HS-5 (cell line): Measurements from ENCODE around the gene RIPK4.
"Not testable (repeated sequence)": the region's sequence is repeated elsewhere in the genome, so short reads cannot be mapped to it uniquely, and the experiment has no call there.

ENCODE experiments used
- DNase-seq: peaks from one replicate; pipeline ENCODE4 v3.0.0-alpha.2; 2012; ENCODE audit warnings: low read depth

RIPK4 gene

GRCh38 chr21:41795726-41796125, 28.9 kb upstream of the RIPK4 start:
- no peak for DNase-seq

GRCh38 chr21:41794600-41794999, 27.7 kb upstream of the RIPK4 start:
- no peak for DNase-seq

DNA sequence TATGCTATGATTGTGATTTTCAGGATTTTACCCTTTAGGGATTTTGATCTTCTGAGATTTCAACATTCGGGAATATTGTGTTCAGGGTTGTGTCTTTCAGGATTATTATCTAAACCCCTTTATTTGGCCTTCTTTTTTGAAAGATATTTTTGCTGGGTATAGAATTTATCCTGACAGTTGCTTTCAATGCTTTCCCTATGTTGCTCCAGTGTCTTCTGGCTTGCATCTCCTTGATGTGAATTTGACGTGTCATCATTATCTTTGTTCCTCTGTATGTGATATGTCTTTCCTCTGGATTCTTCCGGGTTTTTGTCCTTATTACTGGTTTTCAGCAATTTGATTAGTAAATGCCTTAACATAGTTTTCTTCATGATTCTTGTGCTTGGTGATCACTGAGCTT, 25.9 kb upstream of the RIPK4 start:
- no peak for DNase-seq

DNA sequence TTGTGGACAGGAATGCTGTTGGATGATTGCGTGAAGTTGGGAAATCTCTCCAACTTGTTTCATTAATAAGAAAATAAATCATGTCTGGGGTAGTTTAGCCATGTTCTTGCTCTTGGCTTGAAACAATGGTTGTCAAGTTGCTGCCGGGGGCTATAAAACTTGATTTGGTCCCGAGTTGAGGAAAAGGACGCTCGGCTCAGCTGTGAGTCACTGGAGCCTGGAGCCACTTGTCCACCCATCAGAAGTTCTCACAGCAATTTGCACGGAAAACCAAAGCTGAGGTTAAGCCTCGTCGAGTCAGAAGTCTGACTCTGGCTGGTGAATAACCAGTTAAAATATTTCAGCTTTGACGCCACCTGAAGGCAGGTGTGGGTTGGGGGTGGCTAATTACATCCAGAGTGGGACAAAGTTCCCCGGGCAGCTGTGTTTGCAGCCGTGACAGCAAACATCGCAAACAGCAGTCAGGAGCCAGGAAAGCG, 19.7 kb upstream of the RIPK4 start:
- DNase-seq: no peak

GRCh38 chr21:41785262-41785661, 18.4 kb upstream of the RIPK4 start:
- not testable (repeated sequence) for DNase-seq

GRCh38 chr21:41784456-41785102, 17.7 kb upstream of the RIPK4 start:
- DNase-seq: no peak

GRCh38 chr21:41783476-41784180, 16.8 kb upstream of the RIPK4 start:
- DNase-seq: no peak

- no peak for DNase-seq
These were observed 14.2 kb upstream of the RIPK4 start for GRCh38 chr21:41781050-41781410.

DNA sequence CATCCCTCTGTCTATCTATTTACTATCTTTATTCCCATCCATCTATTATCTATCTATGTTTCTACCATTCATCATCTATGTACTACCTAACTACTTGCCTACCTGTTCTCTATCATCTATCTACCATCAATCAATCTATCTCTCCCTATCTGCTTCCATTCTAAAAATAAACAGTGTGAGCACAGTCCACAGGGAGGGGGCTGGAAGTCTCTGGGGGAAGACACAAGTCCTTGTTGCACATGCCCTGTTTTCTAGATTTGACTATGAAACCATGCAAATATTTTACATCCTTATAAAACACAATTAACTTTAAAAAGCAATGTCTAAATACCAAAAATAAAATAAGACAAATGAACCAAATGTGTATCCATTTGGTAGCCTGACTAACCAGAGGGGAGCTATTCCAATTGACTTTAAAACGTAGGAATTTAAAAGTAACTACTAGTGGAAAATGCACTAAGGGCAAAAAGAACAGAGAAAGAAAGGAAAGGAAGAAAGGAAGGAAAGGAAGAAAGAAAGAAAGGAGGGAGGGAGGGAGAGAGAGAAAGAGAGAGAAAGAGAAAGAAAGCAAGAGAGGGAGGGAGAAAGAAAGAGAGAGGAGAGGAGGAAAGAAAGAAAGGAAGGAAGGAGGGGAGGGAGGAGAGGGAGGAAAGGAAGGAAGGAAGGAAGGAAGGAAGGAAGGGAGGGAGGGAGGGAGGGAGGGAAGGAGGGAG, 13.6 kb upstream of the RIPK4 start:
- DNase-seq: no peak

- DNase-seq: no peak
These were observed 12.8 kb upstream of the RIPK4 start for GRCh38 chr21:41779659-41780058.

DNA sequence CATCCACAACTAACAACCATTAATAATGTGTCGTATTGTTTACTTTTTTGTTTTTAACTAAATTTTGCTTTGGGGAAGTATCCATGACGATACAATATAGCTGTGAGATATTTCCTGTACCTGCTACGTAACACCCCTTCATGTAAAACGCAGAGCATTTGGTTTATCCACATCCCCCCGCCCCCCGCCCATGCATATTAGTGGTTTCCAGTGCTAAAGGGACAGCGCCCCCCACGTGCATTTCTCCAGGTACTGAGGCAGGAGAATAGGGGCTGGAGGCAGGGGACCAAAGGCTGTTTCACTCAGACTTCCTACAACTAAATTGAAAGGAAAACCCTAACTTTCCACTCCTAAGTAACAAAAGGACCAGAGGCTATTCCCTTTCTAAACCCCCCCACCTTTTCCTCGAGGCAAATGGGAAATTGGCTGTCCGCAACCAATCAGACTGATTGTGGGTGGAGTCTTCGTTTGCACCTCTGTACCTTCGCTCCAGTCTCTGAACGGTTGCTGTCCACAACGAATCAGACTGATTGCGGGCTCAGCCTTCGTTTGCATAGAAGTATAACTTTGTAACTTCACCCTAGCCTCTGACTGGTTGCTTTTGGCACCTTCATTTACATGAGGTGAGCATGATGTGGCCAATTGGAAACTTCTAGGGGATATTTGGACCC, 12.2 kb upstream of the RIPK4 start:
- DNase-seq: no peak

DNA sequence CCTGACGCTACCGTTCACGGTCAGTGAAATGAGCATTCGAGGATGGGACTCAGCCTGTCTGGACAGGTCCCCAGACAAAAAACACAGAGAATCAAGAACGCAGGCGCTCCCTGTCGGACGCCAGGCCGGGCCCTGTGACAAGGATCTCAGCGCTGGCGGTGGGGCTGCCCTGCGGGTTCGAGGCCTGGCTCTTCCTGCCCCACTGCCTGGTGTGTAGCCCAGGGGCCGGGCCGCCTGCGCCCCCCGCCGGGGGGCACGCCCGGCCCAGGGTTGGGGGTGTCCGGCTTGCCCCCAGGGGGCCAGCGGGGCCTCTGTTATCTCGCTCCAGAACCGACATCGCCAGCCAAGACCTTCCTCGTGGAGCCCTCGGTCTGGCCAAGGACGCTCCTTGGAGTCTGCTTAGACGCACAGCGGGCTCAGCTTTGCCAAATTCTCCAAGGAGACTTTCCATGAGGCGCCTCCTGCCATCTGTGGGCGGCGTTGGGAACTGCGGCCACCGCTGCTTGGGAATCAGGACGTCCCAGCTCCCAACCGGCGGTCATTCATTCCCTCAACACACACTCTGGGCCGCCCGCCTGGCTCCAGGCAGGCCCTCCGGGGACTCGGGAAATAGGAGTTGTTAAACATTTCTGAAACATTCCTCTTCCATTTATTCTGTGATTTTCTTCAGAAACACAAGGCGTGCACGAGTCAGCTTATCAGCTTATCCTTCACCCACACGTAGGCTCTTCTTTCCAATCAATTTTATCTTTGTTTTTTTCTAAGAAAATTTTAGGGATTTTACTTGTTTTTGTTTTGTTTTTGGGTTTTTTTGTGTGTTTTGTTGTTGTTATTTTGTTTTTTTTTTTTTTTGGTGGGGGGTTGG, 11.3 kb upstream of the RIPK4 start:
- peak; percentile 39 for DNase-seq

- DNase-seq: no peak
These were observed 9.9 kb upstream of the RIPK4 start for GRCh38 chr21:41776778-41777177.

GRCh38 chr21:41775149-41775472, 8.3 kb upstream of the RIPK4 start:
- no peak for DNase-seq

GRCh38 chr21:41774467-41775148, 7.8 kb upstream of the RIPK4 start:
- DNase-seq: no peak

- DNase-seq: no peak
These were observed 5.7 kb upstream of the RIPK4 start for GRCh38 chr21:41772351-41773080.

DNA sequence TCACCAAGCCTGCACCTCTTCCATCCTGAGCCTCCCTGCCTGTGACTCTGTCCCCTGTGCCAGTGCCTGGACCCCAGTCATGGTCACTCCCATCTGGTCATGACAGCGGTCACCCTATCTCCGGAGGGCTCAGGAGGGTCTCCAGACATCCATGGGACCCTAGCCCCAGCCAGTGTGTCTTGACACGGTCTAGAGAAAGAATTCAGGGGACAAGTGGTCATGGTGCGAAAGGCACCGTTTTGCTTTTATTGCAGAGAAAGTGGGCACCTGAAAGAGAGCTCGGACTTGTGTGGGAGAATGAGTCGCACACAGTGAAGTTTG, 4.7 kb upstream of the RIPK4 start:
- no peak for DNase-seq

DNA sequence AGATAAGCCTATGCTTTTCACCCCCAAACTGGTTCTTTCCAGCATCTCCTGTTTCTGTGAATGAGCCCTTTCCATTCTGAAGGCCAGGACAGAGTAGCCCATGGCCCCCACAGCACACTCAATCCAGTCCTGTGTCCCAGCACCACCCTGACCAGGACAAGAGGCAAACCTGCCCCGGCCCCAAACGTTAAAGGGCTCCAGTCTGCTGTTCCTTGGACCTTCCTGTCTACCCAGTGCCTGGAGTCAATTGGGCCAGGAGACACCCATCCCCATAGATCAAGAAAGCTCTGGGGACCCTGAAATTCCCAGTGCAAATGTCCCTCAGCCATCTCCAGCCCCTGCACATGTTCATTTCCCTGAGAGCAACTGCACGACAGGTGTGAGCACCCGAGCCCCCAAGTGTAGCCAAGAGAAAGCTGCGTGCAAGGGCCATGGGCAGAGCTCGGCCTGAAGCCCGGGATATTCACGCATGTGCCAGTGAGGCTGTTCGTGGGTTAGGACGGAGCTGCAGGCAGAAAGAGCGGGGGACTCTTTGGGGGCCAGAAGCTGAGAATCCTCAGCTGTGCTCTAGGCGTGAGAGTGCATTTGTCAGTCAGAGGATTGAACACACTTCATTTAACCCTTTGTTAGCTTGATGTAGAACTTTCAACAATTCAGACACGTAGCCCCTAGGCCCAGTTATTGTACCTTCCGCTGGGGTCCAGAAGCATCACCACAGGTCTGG, 4.2 kb upstream of the RIPK4 start:
- no peak for DNase-seq

DNA sequence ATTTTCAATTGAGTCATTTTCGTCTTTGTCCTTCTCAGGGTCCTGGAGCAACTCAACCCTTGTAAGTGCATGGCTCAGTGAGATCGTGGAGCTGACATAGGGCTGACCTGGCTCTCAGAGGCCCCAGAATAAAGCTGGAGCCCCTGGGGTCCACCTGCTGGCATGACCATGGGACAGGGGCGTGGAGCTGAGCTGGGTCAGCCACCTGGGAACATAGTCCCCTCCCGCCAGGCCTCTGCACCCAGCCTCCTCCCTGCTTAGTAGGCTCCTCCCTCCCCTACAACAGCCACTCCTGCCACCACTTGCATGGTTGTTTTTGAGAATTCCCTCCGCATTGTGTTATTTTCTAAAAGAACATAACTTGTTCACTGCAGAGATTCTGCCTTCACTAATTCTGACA, 3.1 kb upstream of the RIPK4 start:
- DNase-seq: no peak

DNA sequence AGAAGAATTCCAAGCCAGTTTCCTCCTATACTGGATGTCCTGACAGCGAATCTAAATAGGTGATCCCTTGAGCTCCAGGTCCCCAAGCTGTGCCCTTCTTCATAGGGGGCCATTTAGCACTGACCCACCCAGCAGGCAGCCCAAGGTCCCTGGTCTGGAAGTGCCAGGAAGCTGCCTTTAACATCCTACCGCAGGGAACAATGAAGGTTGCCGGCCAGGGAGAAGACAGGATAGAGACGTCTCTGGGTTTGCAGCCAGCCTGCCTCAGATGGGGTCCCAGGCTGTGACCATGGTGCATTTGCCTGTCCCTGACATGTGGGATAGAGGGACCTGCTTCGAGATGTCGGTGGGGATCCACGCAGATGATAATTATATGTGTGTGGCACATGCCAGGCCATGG, 2.7 kb upstream of the RIPK4 start:
- DNase-seq: no peak
